Measurements from ENCODE around the gene SIGLEC15. TPM values are rescaled to one million over a fixed set of nuclear protein-coding genes. Genes with fewer than 3 reads are reported as not detected.

SIGLEC15 gene
- polyA plus RNA-seq, 2 of the 4 experiments (the other 2 are of a cell fraction), result not detected

DNA sequence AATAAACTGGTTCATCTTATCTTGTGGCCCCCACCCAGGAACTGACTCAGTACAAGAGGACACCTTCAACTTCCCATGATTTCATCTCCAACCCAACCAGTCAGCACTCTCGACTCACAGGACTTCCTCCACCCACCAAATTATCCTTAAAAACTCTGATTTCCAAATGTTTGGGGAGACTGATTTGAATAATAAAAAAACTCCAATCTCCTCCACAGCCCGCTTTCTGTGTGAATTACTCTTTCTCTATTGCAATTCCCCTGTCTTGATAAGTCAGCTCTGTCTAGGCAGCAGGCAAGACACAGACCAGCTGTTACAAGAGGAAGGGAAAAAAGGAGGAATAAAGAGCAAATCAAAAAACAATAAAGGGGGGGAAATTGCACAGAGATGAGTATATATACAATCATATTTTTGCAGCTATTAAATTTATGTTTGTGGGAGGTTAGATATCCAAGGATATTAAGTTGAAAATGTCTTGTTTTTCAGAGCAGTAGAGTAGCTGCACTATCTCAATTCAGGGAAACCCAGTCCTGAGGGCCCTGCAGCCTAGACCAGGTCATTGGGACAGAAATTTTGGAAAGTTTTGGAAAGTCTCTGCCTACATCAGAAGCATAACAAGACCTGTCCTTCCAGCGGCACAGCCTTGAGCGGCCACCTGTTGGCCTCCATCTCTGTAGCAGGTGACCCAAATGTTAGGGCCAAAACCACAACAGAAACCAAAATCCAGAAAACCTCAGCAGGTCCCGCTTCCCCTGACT lies 32.8 kb upstream of the SIGLEC15 start:
- Histone ChIP-seq H3K9me3 (no peaks in the 10 kb centered on the region), H3K4me3 (no peak overlapping the region), H3K27ac (peak overlapping the region; percentile 71 to 83), H3K4me2 (peak overlapping the region; percentile 76), H3K4me1 (peaks cover 15% of the 10 kb centered on the region)
- 78% methylated on average over 5 of the region's 5 CpGs for WGBS (ENCODE audit: missing lambda C conversion rate)
- FAIRE-seq (no peak), DNase-seq (ENCODE audit: low read depth in 1 of 2, low spot score in 1 of 2) (no peak), ATAC-seq (peak; percentile 61 to 63; a peak in 5 of 6 replicates)
- POLR2A ChIA-PET, result no interaction called here
- TF ChIP-seq MAZ (IDR thresholded peaks at IDR 0.05; ENCODE audit: borderline replicate concordance, low read depth, low read length), result no peak
- no peak for TF ChIP-seq EHF (CRISPR knock-in tag; IDR thresholded peaks at IDR 0.05)
- TF ChIP-seq, protein P1, sequence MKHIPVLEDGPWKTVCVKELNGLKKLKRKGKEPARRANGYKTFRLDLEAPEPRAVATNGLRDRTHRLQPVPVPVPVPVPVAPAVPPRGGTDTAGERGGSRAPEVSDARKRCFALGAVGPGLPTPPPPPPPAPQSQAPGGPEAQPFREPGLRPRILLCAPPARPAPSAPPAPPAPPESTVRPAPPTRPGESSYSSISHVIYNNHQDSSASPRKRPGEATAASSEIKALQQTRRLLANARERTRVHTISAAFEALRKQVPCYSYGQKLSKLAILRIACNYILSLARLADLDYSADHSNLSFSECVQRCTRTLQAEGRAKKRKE (CRISPR knock-in tag; IDR thresholded peaks at IDR 0.05; ENCODE audit: low read depth), result no peak
- TF ChIP-seq FOXS1 (CRISPR knock-in tag; IDR thresholded peaks at IDR 0.05), result no peak
- no peak for TF ChIP-seq JUN (IDR thresholded peaks at IDR 0.05)
- TF ChIP-seq FOSB (CRISPR knock-in tag; IDR thresholded peaks at IDR 0.05), result no peak
- TF ChIP-seq, protein P2, sequence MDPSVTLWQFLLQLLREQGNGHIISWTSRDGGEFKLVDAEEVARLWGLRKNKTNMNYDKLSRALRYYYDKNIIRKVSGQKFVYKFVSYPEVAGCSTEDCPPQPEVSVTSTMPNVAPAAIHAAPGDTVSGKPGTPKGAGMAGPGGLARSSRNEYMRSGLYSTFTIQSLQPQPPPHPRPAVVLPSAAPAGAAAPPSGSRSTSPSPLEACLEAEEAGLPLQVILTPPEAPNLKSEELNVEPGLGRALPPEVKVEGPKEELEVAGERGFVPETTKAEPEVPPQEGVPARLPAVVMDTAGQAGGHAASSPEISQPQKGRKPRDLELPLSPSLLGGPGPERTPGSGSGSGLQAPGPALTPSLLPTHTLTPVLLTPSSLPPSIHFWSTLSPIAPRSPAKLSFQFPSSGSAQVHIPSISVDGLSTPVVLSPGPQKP (IDR thresholded peaks at IDR 0.05; ENCODE audit: low read depth, low read length), result no peak
- no peak for TF ChIP-seq CHD4 (IDR thresholded peaks at IDR 0.05; ENCODE audit: borderline replicate concordance)
- no peak for TF ChIP-seq RNF2 (IDR thresholded peaks at IDR 0.05; ENCODE audit: borderline replicate concordance, low read depth)
- no peak for TF ChIP-seq HOXA7 (CRISPR knock-in tag; IDR thresholded peaks at IDR 0.05)
- no peak for TF ChIP-seq HEYL (CRISPR knock-in tag; IDR thresholded peaks at IDR 0.05)
- CTCF ChIA-PET, result interaction anchor here (1.8 kb wide), 1 partner anchor 15 kb away, joined by 5 read pairs; no protein-coding TSS in a partner anchor

DNA sequence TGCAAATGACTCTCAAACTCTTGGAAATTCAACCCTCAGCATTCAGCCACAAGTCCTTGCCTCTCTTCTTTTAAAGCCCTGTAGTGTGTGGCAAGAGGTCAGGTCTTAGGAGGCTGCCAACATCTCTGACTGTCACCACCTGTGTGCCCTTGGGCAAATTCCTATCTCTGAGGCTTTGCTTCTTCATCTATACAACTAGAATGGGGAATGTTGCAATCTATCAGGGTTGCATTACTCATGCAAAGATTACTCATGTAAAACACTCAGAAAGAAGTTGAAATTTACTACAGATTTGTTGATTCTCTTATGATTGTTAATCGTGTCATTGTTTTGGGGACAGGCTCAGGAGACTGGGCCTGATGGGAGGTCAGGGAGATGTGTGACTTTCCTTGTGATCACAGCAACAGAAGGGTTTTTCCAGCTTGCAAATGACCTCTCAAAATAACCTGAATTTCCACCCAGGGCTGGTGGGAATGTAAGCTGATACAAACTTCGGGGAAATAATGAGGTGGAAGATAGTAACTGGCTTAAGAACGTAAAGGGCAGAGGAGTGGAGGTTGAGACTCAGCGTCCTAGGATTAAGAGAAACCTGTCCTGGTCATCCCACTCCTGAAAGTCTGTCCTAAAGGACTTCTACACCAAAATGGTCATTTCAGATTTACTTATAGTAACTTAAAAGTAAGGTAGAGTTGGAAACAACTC lies 32.1 kb upstream of the SIGLEC15 start:
- no peak for TF ChIP-seq HOXB13 (CRISPR knock-in tag; IDR thresholded peaks at IDR 0.05; ENCODE audit: low read depth)
- no peak for TF ChIP-seq RFX5 (IDR thresholded peaks at IDR 0.05)
- TF ChIP-seq JUN (IDR thresholded peaks at IDR 0.05), result peak; percentile 68 to 73; a peak in 3 of 5 replicates
- TF ChIP-seq, protein P3, sequence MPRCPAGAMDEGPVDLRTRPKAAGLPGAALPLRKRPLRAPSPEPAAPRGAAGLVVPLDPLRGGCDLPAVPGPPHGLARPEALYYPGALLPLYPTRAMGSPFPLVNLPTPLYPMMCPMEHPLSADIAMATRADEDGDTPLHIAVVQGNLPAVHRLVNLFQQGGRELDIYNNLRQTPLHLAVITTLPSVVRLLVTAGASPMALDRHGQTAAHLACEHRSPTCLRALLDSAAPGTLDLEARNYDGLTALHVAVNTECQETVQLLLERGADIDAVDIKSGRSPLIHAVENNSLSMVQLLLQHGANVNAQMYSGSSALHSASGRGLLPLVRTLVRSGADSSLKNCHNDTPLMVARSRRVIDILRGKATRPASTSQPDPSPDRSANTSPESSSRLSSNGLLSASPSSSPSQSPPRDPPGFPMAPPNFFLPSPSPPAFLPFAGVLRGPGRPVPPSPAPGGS (IDR thresholded peaks at IDR 0.05), result peak; percentile 73; the same call in 1 of the 3 replicates
- TF ChIP-seq, protein P4, sequence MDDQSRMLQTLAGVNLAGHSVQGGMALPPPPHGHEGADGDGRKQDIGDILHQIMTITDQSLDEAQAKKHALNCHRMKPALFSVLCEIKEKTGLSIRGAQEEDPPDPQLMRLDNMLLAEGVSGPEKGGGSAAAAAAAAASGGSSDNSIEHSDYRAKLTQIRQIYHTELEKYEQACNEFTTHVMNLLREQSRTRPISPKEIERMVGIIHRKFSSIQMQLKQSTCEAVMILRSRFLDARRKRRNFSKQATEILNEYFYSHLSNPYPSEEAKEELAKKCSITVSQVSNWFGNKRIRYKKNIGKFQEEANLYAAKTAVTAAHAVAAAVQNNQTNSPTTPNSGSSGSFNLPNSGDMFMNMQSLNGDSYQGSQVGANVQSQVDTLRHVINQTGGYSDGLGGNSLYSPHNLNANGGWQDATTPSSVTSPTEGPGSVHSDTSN (IDR thresholded peaks at IDR 0.05), result 0 out of 2 replicates have a peak, but pooled peaks have one; percentile 31
- TF ChIP-seq RAD21 (conservative IDR thresholded peaks at IDR 0.05 in 1 of 2, IDR thresholded peaks at IDR 0.05 in 1 of 2), result no peak; a peak in 1 of 5 replicates
- TF ChIP-seq, protein P5, sequence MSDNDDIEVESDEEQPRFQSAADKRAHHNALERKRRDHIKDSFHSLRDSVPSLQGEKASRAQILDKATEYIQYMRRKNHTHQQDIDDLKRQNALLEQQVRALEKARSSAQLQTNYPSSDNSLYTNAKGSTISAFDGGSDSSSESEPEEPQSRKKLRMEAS (IDR thresholded peaks at IDR 0.05), result peak; percentile 60
- peak; percentile 35; the same call in 2 of the 3 replicates for TF ChIP-seq SMC3 (IDR thresholded peaks at IDR 0.05)
- TF ChIP-seq ZNF302 (CRISPR knock-in tag; IDR thresholded peaks at IDR 0.05), result no peak
- TF ChIP-seq, protein P6, sequence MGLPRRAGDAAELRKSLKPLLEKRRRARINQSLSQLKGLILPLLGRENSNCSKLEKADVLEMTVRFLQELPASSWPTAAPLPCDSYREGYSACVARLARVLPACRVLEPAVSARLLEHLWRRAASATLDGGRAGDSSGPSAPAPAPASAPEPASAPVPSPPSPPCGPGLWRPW (IDR thresholded peaks at IDR 0.05), result peak; percentile 69; the same call in 1 of the 2 replicates
- TF ChIP-seq JUNB (IDR thresholded peaks at IDR 0.05), result peak; percentile 97
- TF ChIP-seq PHF8 (IDR thresholded peaks at IDR 0.05; ENCODE audit: borderline replicate concordance, low read depth), result no peak
- peak; percentile 94 to 98 for TF ChIP-seq CEBPB (IDR thresholded peaks at IDR 0.05)
- TF ChIP-seq FOSL2 (IDR thresholded peaks at IDR 0.05), result peak; percentile 93
- peak; percentile 90 for TF ChIP-seq FOSL2 (CRISPR knock-in tag; IDR thresholded peaks at IDR 0.05)
- TF ChIP-seq ZFP36 (IDR thresholded peaks at IDR 0.05; ENCODE audit: borderline replicate concordance, partially characterized antibody), result no peak
- TF ChIP-seq EP300 (IDR thresholded peaks at IDR 0.05), result peak; percentile 53 to 67; a peak in 3 of 5 replicates
- no peak for TF ChIP-seq ZC3H11A (IDR thresholded peaks at IDR 0.05)
- TF ChIP-seq, protein P1 (CRISPR knock-in tag; IDR thresholded peaks at IDR 0.05; ENCODE audit: low read depth), result no peak
- TF ChIP-seq NR3C1 (IDR thresholded peaks at IDR 0.05), result no peak
- peak; percentile 85 for TF ChIP-seq GATA3 (IDR thresholded peaks at IDR 0.05; ENCODE audit: borderline replicate concordance)

More for the DNA sequence above, 32.1 kb upstream of the SIGLEC15 start:
- H3K4me3 ChIP-seq, result no peak overlapping the region
- 4% methylated on average over 4 of the region's 4 CpGs for WGBS (ENCODE audit: missing lambda C conversion rate)
- DNase-seq (ENCODE audit: low read depth in 1 of 2, low spot score in 1 of 2), result peak; percentile 66 to 83
- POLR2A ChIA-PET, result no interaction called here
- CTCF ChIA-PET, result interaction anchor here (1.8 kb wide), 1 partner anchor 16 kb away, joined by 5 read pairs; no protein-coding TSS in a partner anchor
- H3K27ac ChIP-seq, result peak overlapping the region; percentile 78 to 86
- ATAC-seq, result peak; percentile 94 to 100
- peaks cover 15% of the 10 kb centered on the region for H3K4me1 ChIP-seq
- H3K4me2 ChIP-seq, result peak overlapping the region; percentile 76
- FAIRE-seq, result peak; percentile 88
- no peaks in the 10 kb centered on the region for H3K9me3 ChIP-seq
